MM.1S (cell line): ENCODE results near the gene COL5A1.

Experiments used
- DNase-seq: peaks from one replicate; pipeline ENCODE4 v3.0.0-alpha.2; 2015
- H2AFZ ChIP-seq: fragments of 300-600 bp; sonication (generic); 2 replicates; pipeline ENCODE4 v1.6.0; 2016; ENCODE audit warnings: antibody characterized with exemption, low read length
- H3F3A ChIP-seq: fragments of 300-600 bp; sonication (generic); 2 replicates; pipeline ENCODE4 v1.6.1; 2016; ENCODE audit warnings: mild to moderate bottlenecking, antibody characterized with exemption, low read length, moderate library complexity, mixed read lengths; ENCODE audit not compliant: insufficient read depth
- H3K27ac ChIP-seq: fragments of 300-600 bp; sonication (generic); 2 replicates; pipeline ENCODE4 v1.5.1; 2016; ENCODE audit warnings: mild to moderate bottlenecking, low read length
- H3K27me3 ChIP-seq: fragments of 300-600 bp; sonication (generic); replicated peaks from 2 replicates; pipeline ENCODE4 v1.6.0; 2016; ENCODE audit warnings: low read length; ENCODE audit not compliant: insufficient read depth
- H3K36me3 ChIP-seq: fragments of 300-600 bp; sonication (generic); replicated peaks from 2 replicates; pipeline ENCODE4 v1.6.1; 2016; ENCODE audit warnings: mild to moderate bottlenecking, low read length, mixed read lengths; ENCODE audit not compliant: insufficient read depth
- H3K4me1 ChIP-seq: fragments of 300-600 bp; sonication (generic); 2 replicates; pipeline ENCODE4 v1.6.1; 2016; ENCODE audit warnings: low read length, mixed read lengths
- H3K4me2 ChIP-seq: fragments of 300-600 bp; sonication (generic); 2 replicates; pipeline ENCODE4 v1.6.0; 2016; ENCODE audit warnings: low read depth, low read length
- H3K4me3 ChIP-seq: fragments of 300-600 bp; sonication (generic); 2 replicates; pipeline ENCODE4 v1.5.1; 2016; ENCODE audit warnings: low read length, mixed read lengths
- H3K79me2 ChIP-seq: fragments of 300-600 bp; sonication (generic); 2 replicates; pipeline ENCODE4 v1.6.1; 2016; ENCODE audit warnings: mixed run types, low read length, mixed read lengths
- H3K9ac ChIP-seq: fragments of 300-600 bp; sonication (generic); 2 replicates; pipeline ENCODE4 v1.6.1; 2016; ENCODE audit warnings: low read length, mixed read lengths
- H3K9me2 ChIP-seq: fragments of 300-600 bp; sonication (generic); replicated peaks from 2 replicates; pipeline ENCODE4 v1.6.1; 2016; ENCODE audit warnings: mild to moderate bottlenecking, low read length, mixed read lengths; ENCODE audit not compliant: insufficient read depth
- H3K9me3 ChIP-seq: fragments of 300-600 bp; sonication (generic); replicated peaks from 2 replicates; pipeline ENCODE4 v1.6.1; 2016; ENCODE audit warnings: mild to moderate bottlenecking, low read length, mixed read lengths; ENCODE audit not compliant: insufficient read depth
- H4K20me1 ChIP-seq: fragments of 300-600 bp; sonication (generic); 2 replicates; pipeline ENCODE4 v1.6.1; 2016; ENCODE audit warnings: mild to moderate bottlenecking, low read length, moderate library complexity, mixed read lengths; ENCODE audit not compliant: insufficient read depth
- EZH2 ChIP-seq: fragments of 300-600 bp; sonication (generic); optimal IDR thresholded peaks from 2 replicates; pipeline ENCODE3; 2017; ENCODE audit warnings: low read depth, mild to moderate bottlenecking, antibody characterized with exemption, low read length, mixed read lengths
- EZH2phosphoT487 ChIP-seq: fragments of 300-600 bp; sonication (generic); IDR thresholded peaks from 2 replicates; pipeline ENCODE4 v1.6.1; 2018; ENCODE audit warnings: antibody characterized with exemption, low read length
- TF ChIP-seq, protein P1 (sequence below): fragments of 300-600 bp; sonication (generic); IDR thresholded peaks from 2 replicates; pipeline ENCODE4 v1.5.1; 2016; ENCODE audit warnings: antibody characterized with exemption, low read length, mixed read lengths

COL5A1 gene

GRCh38 chr9:134869554-134870300, 228.1 kb downstream of the COL5A1 start:
- H2AFZ ChIP-seq = no peak overlapping the region
- no peaks in the 10 kb centered on the region for H3K9me2 ChIP-seq
- DNase-seq = no peak

GRCh38 chr9:134870301-134870694, 228.7 kb downstream of the COL5A1 start:
- H3K4me2 ChIP-seq = no peak overlapping the region
- TF ChIP-seq, protein P1, sequence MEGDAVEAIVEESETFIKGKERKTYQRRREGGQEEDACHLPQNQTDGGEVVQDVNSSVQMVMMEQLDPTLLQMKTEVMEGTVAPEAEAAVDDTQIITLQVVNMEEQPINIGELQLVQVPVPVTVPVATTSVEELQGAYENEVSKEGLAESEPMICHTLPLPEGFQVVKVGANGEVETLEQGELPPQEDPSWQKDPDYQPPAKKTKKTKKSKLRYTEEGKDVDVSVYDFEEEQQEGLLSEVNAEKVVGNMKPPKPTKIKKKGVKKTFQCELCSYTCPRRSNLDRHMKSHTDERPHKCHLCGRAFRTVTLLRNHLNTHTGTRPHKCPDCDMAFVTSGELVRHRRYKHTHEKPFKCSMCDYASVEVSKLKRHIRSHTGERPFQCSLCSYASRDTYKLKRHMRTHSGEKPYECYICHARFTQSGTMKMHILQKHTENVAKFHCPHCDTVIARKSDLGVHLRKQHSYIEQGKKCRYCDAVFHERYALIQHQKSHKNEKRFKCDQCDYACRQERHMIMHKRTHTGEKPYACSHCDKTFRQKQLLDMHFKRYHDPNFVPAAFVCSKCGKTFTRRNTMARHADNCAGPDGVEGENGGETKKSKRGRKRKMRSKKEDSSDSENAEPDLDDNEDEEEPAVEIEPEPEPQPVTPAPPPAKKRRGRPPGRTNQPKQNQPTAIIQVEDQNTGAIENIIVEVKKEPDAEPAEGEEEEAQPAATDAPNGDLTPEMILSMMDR = no peak
- TF ChIP-seq EZH2 (no peak), EZH2phosphoT487 (no peak)
- H3K4me1 ChIP-seq = no peaks in the 10 kb centered on the region
- no peaks in the 10 kb centered on the region for H3K36me3 ChIP-seq
- H3K9me3 ChIP-seq = no peaks in the 10 kb centered on the region
- DNase-seq = no peak
- H2AFZ ChIP-seq = no peak overlapping the region
- no peak overlapping the region for H3K9ac ChIP-seq
- H3K9me2 ChIP-seq = no peaks in the 10 kb centered on the region
- no peaks in the 10 kb centered on the region for H3K79me2 ChIP-seq
- H3K27ac ChIP-seq = no peak overlapping the region
- no peaks in the 10 kb centered on the region for H3F3A ChIP-seq
- H3K27me3 ChIP-seq = peaks cover 58% of the 10 kb centered on the region
- H4K20me1 ChIP-seq = no peaks in the 10 kb centered on the region
- H3K4me3 ChIP-seq = no peak overlapping the region

More at GRCh38 chr9:134869554-134870300, 228.1 kb downstream of the COL5A1 start:
- Histone ChIP-seq H3K79me2 (no peaks in the 10 kb centered on the region), H3K9me3 (no peaks in the 10 kb centered on the region), H3K4me2 (no peak overlapping the region), H3K27me3 (peaks cover 53% of the 10 kb centered on the region), H3K4me1 (no peaks in the 10 kb centered on the region), H3K36me3 (no peaks in the 10 kb centered on the region), H3F3A (no peaks in the 10 kb centered on the region), H3K9ac (no peak overlapping the region), H3K4me3 (no peak overlapping the region), H4K20me1 (no peaks in the 10 kb centered on the region), H3K27ac (no peak overlapping the region)
- TF ChIP-seq EZH2phosphoT487 (no peak), EZH2 (no peak)
- TF ChIP-seq, protein P1 = no peak

DNA sequence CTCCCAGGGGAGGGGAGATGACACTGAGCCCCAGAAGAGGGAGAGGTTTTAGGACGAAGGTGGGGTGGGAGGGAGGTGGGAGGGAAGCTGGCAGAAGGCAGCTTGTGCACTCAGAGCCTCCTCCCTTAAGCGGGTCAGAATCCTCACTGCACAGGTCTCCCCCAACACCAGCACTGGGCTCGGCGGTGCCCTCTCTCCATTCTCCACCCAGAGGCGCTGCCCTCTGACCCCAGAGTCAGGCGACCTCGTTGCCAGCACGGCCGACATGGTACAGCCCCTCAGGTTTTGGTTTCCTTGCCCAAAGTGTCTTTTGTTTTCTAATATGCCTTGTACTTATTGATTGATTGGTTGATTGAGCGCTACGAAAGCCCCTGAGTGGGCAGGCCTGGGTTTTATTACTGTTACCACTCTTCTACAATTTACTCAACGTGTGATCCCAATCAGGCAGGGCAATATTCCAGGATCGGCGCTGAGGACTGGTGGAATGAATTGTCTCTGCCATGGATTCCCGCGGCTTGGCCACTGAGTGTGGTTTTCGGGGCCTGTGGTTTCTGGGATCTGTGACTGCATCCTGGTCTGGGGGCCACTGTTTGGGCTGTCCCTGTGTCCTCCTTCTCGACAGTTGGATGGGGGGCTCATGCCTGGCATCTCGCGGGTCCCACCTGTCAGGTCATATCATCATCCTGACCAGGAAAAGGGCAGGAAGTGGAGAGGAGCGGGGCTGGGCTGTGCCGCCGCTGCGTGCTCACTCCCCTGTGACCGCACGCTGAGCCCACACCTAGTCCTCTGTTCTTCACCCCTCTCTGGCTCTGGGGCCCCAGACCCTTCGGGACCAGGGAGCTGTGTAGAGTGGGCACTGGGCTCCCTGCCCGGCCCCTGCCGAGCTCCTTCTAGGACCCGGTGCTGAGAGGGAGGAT, 229.4 kb downstream of the COL5A1 start:
- H3K4me2 ChIP-seq = no peak overlapping the region

More for the DNA sequence above, 229.4 kb downstream of the COL5A1 start:
- TF ChIP-seq, protein P1 = no peak
- TF ChIP-seq EZH2 (no peak), EZH2phosphoT487 (no peak)
- no peak overlapping the region for H3K27ac ChIP-seq
- H3K9me3 ChIP-seq = no peaks in the 10 kb centered on the region
- H4K20me1 ChIP-seq = no peaks in the 10 kb centered on the region
- H3K9ac ChIP-seq = no peak overlapping the region
- peaks cover 62% of the 10 kb centered on the region for H3K27me3 ChIP-seq
- H2AFZ ChIP-seq = no peak overlapping the region
- DNase-seq = no peak
- H3K79me2 ChIP-seq = no peaks in the 10 kb centered on the region
- no peak overlapping the region for H3K4me3 ChIP-seq
- no peaks in the 10 kb centered on the region for H3K4me1 ChIP-seq
- no peaks in the 10 kb centered on the region for H3F3A ChIP-seq
- no peaks in the 10 kb centered on the region for H3K9me2 ChIP-seq
- H3K36me3 ChIP-seq = no peaks in the 10 kb centered on the region
